Loucy (cell line): Measurements from ENCODE around the gene SV2B.

ENCODE experiments used
- CTCF ChIP-seq: fragments of 200-600 bp; sonication (generic); conservative IDR thresholded peaks from 2 replicates; pipeline ENCODE4 v1.5.1; 2014; ENCODE audit warnings: mild to moderate bottlenecking, antibody characterized with exemption, low read length
- EZH2phosphoT487 ChIP-seq: fragments of 200-600 bp; IDR thresholded peaks from 2 replicates; pipeline ENCODE4 v1.6.1; 2018; ENCODE audit warnings: antibody characterized with exemption, mild to moderate bottlenecking, moderate library complexity, borderline replicate concordance

GRCh38 chr15:91329914-91330313 is 229.9 kb downstream of the SV2B start:
- TF ChIP-seq CTCF (no peak), EZH2phosphoT487 (no peak)
